Measurements from ENCODE around the gene PDCD1.

- TF ChIP-seq NR2C2 (CRISPR knock-in tag; IDR thresholded peaks at IDR 0.05; ENCODE audit: borderline replicate concordance) (no peak), CTCF (CRISPR knock-in tag; IDR thresholded peaks at IDR 0.05) (no peak), NFIC (IDR thresholded peaks at IDR 0.05; ENCODE audit: low read length) (no peak), MAFK (conservative IDR thresholded peaks at IDR 0.05 in 1 of 2, IDR thresholded peaks at IDR 0.05 in 1 of 2; ENCODE audit: low read length in 2 of 2) (no peak), POLR2AphosphoS5 (IDR thresholded peaks at IDR 0.05; ENCODE audit: low read depth, low read length) (no peak), ZBTB7A (CRISPR knock-in tag; IDR thresholded peaks at IDR 0.05) (no peak), ZNF333 (CRISPR knock-in tag; IDR thresholded peaks at IDR 0.05; ENCODE audit: borderline replicate concordance) (no peak), POLR2AphosphoS2 (IDR thresholded peaks at IDR 0.05; ENCODE audit: low read depth, low read length) (no peak), ZBTB14 (CRISPR knock-in tag; IDR thresholded peaks at IDR 0.05) (no peak), ZNF20 (CRISPR knock-in tag; IDR thresholded peaks at IDR 0.05) (no peak), NR2F6 (IDR thresholded peaks at IDR 0.05) (no peak), NR2F6 (CRISPR knock-in tag; IDR thresholded peaks at IDR 0.05) (no peak)
- TF ChIP-seq, protein P1, sequence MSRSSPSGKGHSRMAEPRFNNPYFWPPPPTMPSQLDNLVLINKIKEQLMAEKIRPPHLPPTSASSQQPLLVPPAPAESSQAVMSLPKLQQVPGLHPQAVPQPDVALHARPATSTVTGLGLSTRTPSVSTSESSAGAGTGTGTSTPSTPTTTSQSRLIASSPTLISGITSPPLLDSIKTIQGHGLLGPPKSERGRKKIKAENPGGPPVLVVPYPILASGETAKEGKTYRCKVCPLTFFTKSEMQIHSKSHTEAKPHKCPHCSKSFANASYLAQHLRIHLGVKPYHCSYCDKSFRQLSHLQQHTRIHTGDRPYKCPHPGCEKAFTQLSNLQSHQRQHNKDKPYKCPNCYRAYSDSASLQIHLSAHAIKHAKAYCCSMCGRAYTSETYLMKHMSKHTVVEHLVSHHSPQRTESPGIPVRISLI (CRISPR knock-in tag; IDR thresholded peaks at IDR 0.05; ENCODE audit: borderline replicate concordance) = no peak
- TF ChIP-seq, protein P2, sequence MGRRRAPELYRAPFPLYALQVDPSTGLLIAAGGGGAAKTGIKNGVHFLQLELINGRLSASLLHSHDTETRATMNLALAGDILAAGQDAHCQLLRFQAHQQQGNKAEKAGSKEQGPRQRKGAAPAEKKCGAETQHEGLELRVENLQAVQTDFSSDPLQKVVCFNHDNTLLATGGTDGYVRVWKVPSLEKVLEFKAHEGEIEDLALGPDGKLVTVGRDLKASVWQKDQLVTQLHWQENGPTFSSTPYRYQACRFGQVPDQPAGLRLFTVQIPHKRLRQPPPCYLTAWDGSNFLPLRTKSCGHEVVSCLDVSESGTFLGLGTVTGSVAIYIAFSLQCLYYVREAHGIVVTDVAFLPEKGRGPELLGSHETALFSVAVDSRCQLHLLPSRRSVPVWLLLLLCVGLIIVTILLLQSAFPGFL (CRISPR knock-in tag; IDR thresholded peaks at IDR 0.05) = no peak
Observed at GRCh38 chr2:241887806-241888522, 29.3 kb upstream of the PDCD1 start.
